HG03196 (cell line): ENCODE measurements around the gene TCF12.
A peak's percentile ranks its signal among the peaks of the same experiment; 100 is the strongest.

Source experiments
- ATAC-seq: cut with Tn5 transposase; IDR thresholded peaks from one replicate; pipeline ENCODE4 v1.9.1; 2021; ENCODE audit not compliant: unreplicated experiment

TCF12 gene

GRCh38 chr15:57203906-57204305, 285.5 kb downstream of the TCF12 start:
- ATAC-seq = no peak

- ATAC-seq = no peak
These were observed 286.8 kb downstream of the TCF12 start for GRCh38 chr15:57205027-57205855.

DNA sequence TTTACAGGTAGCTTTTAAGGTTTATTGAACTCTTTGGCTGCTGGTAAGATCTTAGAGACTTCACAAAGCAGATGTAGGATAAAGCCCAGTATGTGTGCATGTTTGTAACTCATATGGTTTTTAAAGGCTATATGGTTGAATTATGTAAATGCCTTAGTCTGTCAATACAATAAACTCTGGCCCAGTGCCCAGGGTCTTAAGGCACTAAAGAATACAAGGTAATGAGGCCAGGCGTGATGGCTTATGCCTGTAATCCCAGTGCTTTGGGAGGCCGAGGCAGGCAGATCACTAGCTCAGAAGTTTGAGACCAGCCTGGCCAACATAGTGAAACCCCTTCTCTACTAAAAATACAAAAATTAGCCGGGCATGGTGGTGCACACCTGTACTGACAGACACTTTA, 287.6 kb downstream of the TCF12 start:
- ATAC-seq = no peak

- ATAC-seq = peak; percentile 59
These were observed 295.4 kb downstream of the TCF12 start for GRCh38 chr15:57213862-57214261.

- ATAC-seq = no peak
These were observed 296.9 kb downstream of the TCF12 start for GRCh38 chr15:57215326-57215725.

DNA sequence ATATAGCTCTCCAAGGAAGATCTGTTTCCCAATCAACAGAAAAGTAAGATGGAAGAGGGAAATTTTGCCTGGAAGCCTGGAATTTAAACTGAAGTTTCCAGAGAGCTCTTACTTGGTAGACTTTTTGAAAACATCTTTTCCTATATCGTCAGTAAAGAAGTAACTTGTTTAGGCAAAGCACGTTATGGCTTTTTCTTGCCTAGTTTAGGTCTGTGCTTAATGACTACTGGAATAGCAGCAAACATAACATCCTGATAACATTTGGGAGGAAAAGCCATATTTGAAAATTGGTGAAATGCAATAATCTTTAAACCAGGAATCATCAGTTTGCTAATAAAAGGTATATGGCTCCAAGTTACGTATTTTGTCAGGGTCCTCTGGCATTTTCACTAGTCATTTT, 297.4 kb downstream of the TCF12 start:
- ATAC-seq = no peak

DNA sequence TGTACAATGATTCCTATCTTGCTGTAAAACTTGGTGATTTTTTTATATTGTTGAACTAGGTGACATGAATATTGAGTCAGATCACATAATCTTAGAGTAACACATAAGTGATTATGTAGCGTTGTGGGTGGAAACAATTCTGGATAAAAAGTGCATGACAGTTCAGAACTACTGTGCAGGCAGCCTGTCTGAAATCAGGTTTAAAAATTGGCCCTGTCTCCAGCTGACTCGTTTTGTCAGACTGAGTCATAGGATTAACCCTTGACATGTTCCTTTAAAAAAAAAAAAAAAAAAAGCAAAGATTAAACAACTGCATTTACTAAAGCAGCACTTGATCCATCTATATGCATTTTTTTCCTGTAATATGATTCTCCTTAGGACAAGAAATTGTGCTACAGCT, 297.8 kb downstream of the TCF12 start:
- ATAC-seq = no peak

DNA sequence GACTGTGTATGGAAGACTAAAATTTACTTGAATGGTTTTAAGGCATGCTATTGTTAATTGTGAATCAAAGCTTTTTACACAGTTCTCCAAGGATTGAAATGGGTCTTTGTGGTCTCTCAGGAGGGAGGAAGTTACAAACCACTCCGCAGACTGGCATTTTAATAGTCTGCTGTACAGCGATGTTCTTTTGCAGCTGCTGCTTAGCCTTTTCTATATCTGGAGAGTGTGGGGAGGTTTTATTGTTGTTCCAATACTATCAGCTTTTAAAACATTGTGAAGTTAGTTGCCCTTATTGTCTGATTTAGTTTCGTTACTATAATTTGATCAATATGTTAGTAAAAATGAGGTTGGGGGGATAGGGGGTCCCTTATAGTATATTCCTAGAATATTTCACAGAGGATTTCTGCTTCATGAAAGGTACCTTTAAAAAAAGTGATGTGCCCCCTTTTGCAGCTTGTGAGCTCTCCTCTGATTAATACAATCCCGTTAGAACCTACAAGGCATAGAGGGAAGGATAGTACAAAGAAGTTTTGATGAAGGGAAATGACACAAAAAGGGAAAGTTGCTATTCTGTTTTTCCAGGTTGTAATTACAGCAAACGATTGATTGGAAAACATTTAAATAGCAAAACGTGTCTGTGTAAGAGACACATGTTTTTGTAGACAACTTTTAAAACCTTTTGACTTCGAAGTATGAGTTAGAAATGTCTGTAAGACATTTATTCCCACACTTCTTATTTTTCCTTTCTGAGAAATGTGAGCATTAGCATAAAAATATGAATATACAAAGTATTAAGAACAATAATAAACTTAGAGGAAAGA, 299.5 kb downstream of the TCF12 start:
- ATAC-seq = no peak

DNA sequence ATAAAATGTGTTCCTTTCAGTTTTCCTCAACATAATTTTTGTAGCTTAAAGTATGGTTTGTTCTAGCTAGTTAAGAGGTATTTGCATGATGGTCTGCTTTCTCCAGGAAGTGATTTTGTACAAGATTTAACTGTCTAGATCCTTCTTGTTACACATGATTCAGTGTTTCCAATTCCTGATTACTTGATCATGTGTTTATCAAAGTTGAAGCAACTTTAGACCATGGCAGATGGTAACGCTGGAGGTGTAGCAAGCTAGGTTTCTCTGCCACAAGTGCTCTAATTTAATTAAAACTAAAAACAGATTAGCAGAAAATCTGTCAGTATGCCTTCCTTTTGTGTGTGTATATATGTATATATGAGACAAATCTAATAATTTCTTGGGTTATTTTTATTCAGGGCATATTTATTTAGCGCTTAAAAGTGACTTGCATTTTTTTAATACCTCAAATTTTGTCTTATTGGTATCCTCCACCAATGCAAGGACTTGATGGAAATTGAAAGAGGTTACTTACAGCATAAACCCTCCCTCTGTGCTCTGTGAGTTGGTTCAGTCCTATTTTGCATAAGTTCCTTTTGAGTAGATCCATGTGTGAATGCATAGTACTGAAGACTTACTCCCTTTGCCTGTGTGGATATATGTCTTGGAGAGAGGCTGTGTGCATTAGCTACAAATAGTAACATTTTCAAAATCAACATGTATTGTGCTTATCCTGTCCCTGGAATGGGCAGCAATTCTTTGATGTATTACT, 300.6 kb downstream of the TCF12 start:
- ATAC-seq = no peak

DNA sequence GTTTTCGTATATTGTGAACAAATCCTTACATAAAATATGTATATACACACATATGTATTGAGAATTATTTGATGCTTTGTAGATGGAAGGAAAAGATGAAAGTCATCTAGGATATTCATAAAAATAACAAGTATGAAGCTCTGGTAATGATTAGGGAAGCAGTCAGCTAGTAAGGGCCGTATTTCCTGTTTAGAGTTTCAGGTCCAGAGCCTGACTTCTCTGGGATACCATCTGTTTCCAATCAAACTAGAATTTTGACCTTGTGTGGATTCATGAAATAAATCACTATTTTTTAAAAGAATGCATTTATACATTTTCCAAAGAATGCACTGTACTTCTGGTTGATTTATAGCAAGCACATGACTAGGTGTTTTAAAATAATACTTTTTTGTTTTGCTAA, 301.8 kb downstream of the TCF12 start:
- no peak for ATAC-seq

DNA sequence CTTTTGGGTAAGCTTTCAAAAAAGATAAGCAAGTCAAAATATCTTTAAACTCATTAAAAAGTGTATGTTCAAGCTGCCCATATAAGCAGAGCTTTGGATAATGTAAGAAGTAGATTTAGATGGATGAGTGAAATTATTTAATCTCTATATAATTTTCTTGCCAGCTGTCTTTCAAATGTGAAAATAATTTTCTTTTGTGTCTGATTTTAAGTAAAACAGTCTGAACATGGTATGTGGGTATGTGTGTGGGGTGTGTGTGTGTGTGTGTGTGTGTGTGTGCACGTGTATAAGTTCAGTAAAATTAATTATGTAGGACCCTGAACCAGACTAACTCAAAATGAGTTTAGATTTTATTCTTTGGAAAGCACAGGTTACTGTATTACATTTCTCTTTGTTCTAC, 302.7 kb downstream of the TCF12 start:
- ATAC-seq = no peak

DNA sequence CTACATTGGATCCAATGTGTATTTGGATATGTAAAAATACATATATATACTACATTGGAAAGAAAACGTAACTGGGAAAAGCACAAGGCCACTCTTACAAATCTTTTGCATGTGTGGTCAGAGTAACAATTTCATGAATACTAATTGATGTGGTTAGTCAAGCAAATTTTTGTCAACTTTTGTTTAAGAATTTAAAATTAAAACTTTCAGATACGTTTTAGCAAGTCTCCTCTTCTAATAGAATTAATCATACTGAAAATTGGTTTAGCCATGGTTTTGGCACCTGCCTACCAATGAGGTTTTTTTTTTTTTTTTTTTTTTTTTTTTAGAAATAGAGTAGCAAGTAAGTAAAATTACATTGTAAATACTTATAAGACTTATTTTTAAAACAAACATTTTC, 304.9 kb downstream of the TCF12 start:
- ATAC-seq = no peak

DNA sequence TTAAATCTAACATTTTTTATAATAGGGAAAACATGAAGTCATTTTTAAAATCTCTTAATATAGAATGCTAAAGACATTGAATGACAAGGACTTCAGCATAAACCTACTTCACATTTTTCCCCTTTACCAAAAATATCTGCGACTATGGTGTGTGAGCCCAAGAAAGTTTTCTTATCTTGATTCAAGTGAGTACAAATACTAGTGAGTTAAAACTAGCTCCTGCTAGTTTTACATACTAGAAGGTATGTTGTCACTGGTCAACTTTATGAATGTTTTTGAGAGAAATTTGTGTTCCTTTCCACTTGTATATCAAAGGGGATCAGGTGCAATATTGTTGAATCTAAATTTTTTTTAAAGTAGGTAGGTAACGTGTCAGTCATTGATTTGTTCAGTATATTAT, 305.4 kb downstream of the TCF12 start:
- no peak for ATAC-seq

DNA sequence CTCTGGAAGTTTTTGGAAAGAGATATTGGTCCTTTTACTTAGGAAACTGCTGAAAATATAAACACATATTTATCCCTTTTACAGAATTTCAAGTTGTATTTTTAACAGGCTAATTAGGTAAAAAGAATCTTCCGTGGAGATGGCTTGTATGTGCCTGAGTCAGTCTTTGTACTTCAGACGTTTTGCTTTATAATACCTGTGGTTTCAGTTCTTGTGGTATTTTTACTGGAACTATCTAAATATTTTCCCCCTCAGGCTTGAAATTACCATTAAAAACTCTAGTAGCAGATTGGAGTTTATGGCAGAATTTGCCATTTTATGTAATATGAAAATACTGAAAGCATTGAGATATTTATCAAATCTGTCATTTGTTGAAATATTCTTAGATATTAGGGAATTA, 306.2 kb downstream of the TCF12 start:
- ATAC-seq = no peak

GRCh38 chr15:57227166-57227565, 308.7 kb downstream of the TCF12 start:
- no peak for ATAC-seq

DNA sequence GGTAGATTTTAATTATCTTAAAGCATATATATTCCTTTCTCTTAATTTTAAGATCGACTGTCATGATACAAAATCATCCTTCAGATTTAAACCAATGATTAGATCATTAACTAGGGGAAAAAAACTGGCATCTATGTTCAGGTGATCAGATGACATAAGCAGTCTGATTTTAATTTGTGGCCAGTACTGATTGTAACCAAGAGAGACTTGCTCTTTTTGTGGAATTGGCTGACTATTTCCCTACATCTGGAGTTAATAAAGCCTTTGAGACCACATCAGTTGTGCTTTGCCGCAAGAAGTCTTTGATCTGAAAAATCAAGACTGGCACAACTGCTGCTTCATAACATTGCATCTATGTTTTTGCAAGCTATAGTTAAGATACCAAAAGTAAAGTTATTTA, 309.5 kb downstream of the TCF12 start:
- no peak for ATAC-seq

- ATAC-seq = no peak
These were observed 310.0 kb downstream of the TCF12 start for GRCh38 chr15:57228395-57228794.

- no peak for ATAC-seq
These were observed 310.6 kb downstream of the TCF12 start for GRCh38 chr15:57229051-57229450.

GRCh38 chr15:57231559-57231958, 313.1 kb downstream of the TCF12 start:
- no peak for ATAC-seq

DNA sequence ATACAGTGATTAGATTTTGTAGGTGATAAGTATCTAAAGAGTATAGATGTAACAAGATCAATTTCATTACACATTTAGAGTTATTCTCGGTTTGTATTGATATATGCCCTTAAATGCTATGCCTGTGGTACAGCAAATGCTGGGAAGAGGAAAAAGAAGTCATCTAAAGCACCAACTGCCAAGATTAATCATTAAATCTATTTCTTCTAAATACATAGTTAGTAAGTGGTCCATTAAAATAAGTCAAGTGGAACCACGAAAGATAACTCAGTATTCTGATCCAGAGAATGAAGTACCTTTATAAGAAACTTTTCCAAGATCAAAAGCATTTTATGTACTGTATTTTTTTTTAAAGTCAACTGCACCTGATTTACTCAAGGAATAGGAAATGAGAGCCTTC, 315.7 kb downstream of the TCF12 start:
- ATAC-seq = no peak

GRCh38 chr15:57235186-57235585, 316.7 kb downstream of the TCF12 start:
- ATAC-seq = no peak

GRCh38 chr15:57235873-57236272, 317.4 kb downstream of the TCF12 start:
- ATAC-seq = no peak
